Measurements from ENCODE around the gene RRAS2. TPM values are rescaled to one million over a fixed set of nuclear protein-coding genes. Genes with fewer than 3 reads are reported as not detected.

The RRAS2 gene
- total RNA-seq, 1 experiment from 2014 or later = 37.3 TPM

DNA sequence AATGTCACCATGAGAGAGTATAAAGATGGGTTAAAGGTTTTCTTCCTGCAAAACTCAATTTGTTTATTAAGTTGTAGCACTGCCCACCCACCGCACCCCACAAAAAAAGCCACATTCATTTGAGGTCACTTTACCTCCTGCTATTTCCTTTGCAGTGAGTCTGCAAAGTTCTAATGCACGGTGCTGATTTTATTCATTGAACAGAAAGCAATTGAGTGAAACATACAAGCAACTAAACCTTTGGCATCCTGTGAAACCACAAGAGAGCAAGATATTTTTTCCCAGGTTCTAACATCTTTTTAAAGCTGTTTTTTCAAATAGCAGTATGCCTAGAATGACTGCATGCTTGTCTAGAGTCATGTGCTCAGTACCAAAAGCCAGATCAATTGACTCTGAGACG, 39.0 kb downstream of the RRAS2 start:
- no peak for DNase-seq (ENCODE audit: low read depth, low spot score)

DNA sequence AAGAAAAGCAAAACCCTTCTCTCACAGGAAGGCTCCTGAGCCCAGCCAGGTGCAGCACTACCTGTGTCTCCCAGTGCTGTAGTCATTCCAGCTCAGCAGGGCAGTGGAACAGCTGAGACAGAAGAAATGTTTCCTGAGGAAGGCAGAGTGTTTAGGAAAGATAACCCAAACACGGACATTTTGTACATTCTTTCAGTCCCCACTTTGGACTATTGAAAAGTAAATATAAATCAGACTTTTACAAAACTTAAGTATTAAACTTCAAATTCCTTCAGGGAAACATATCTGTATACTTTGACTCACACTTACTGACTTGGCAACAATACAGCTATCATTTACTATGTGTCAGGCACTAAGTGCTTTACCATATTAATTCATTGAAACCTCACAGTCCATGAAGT, 40.4 kb downstream of the RRAS2 start:
- in situ Hi-C loops (cut with HindIII; ENCODE audit: low pct_unique_long_range_greater_than_20kb, low sequenced_read_pairs) = no loop called here
- no peak for DNase-seq (ENCODE audit: low read depth, low spot score)

More for the DNA sequence above, 39.0 kb downstream of the RRAS2 start:
- in situ Hi-C loops (cut with HindIII; ENCODE audit: low pct_unique_long_range_greater_than_20kb, low sequenced_read_pairs) = no loop called here

DNA sequence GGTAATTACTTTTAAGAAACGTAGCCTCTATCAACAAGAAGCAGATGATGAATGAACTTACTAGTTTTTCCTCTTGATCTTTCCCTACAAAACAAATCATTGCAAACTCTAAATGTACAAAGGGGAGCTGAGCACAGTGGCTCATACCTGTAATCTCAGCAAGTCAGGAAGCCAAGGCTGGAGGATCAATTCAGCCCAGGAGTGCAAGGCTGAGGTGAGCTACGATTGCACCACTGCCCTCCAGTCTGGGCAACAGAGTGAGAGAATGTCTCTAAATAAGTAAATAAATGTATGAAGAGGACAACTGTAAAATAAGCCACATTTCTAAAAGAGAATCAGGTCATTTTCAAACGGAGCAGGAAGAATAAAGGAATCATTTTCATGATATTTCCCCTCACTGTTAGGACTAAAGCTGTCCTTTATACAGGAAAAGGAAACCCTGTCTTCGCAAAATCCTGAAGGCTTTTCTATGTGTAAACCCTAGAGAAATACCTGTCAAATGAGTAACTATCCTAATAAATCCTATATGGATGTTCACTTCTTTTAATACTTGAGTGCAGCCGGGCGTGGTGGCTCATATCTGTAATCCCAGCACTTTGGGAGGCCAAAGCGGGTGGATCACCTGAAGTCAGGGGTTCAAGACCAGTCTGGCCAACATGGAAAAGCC, 41.2 kb downstream of the RRAS2 start:
- in situ Hi-C loops (cut with HindIII; ENCODE audit: low pct_unique_long_range_greater_than_20kb, low sequenced_read_pairs) = no loop called here

DNA sequence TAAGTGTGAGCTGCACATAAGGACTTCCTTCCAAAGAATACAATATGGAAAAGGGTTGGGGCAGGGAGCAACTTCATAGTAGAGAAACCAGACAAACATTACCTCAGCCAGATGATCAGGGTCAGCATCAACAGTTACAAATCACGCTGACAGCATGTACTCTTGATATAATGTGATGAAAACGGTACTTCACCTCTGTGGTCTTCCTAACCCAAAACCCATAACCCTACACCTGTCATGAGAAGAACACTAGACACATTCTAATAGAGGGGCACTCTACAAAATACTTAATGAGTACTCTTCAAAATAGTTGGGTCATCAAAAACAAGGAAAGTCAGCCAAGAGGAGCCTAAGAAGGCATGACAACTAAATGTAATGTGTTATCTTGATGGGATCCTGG, 43.9 kb downstream of the RRAS2 start:
- in situ Hi-C loops (cut with HindIII; ENCODE audit: low pct_unique_long_range_greater_than_20kb, low sequenced_read_pairs) = no loop called here
- no peak for DNase-seq (ENCODE audit: low read depth, low spot score)

More for the DNA sequence above, 41.2 kb downstream of the RRAS2 start:
- DNase-seq (ENCODE audit: low read depth, low spot score) = no peak

DNA sequence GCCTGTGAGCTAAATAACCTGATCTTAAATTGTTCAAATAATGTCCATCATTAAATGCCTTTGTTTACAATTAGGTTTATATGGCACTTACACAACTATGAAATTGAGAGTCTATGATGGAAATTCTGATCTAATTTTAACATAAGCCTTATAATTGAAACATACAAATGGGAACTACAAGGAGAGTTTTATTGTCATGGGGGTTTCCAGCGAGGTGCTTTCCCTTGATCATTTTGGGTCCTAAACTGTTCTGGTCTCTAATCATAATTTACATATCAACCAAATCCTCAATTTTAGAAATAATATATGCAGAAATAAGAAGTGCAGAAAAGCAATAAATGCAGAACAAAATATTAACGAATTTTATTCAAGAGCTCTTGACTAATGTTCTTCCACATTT, 44.9 kb downstream of the RRAS2 start:
- DNase-seq (ENCODE audit: low read depth, low spot score) = no peak
- in situ Hi-C loops (cut with HindIII; ENCODE audit: low pct_unique_long_range_greater_than_20kb, low sequenced_read_pairs) = no loop called here

DNA sequence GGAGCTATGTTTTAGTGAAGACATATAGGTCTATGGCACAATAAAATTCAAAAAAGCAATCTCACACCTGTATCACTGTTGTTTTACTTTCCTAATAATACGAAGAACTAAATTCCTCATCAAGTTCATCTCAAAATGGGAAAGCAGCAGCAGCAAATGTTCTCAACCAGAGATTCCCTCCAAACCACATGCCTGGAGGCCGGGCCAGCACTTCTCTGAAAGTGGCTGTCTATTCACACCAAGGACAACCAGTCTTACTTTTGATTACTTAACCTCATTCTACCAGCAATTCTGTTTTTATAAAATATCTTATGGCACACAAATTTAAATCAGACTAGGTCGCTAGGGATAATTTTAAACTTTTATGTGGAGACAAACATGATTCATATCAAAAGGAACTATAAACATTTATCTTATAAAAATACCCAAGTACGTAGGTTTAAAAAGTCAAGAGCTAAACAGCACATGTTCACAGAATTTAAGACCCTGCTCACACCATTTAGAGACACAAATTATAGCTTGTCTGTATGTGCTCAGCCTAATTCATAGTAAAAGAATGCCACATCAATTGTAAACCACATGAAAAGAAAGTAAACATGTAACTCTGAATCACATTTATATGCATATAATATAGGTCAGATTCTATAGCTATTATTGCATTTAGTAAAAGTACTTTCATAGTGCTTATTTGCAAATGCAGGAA, 46.1 kb downstream of the RRAS2 start:
- DNase-seq (ENCODE audit: low read depth, low spot score) = no peak
- in situ Hi-C loops (cut with HindIII; ENCODE audit: low pct_unique_long_range_greater_than_20kb, low sequenced_read_pairs) = no loop called here

DNA sequence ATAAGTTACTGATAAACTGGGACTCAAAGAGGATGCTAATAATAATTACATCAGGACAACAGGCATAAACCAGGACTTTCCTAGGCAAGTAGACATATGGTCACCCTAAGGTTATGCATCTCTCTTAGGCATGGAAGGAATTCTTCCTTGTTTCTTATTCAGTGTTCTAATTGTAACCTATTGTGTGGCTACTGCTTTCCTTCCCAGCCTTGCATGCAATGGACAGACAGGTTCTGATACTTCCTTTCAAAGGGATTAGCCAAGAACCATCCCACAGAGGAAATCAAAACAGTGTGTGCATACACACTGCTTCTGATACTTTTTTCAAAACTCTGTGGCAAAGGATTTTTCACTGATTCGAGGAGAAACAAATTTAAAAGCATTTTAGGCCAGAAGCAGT, 48.3 kb downstream of the RRAS2 start:
- DNase-seq (ENCODE audit: low read depth, low spot score) = no peak

DNA sequence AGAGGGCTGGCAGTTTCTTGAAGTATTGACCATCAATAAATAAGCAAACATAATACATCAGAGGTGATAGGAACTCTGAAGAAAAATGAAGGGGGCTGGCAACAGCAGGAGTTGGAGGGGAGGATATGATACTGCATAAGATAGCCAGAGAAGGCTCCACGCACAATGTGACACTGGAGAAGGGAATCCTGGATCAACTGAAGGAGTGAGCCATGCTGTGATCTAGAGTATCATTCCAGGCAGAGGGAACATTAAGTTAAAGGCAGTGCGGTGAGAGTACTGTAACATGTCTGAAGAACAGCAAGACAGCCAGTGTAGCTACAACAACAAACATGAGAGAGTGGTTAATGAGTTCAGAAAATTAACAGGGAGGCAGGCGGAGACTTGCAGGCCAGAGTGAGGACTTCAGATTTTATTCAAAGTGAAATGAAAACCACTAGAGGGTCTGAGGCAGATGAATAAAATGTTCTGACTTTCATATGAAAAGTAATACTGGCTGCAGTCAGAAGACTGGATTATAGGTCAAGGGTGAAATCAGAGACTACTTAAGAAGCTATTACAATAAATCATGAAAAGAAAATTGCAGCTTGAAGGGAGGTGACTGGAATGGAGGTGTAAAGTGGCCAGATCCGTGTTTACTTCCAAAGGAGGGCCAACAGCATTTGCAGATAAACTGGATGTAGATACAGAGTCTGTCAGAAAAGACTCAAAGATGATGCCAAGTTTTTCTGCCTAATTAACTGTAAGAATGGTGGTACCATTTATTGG, 49.4 kb downstream of the RRAS2 start:
- in situ Hi-C loops (cut with HindIII; ENCODE audit: low pct_unique_long_range_greater_than_20kb, low sequenced_read_pairs) = no loop called here
- DNase-seq (ENCODE audit: low read depth, low spot score) = no peak

More for the DNA sequence above, 48.3 kb downstream of the RRAS2 start:
- in situ Hi-C loops (cut with HindIII; ENCODE audit: low pct_unique_long_range_greater_than_20kb, low sequenced_read_pairs) = no loop called here

DNA sequence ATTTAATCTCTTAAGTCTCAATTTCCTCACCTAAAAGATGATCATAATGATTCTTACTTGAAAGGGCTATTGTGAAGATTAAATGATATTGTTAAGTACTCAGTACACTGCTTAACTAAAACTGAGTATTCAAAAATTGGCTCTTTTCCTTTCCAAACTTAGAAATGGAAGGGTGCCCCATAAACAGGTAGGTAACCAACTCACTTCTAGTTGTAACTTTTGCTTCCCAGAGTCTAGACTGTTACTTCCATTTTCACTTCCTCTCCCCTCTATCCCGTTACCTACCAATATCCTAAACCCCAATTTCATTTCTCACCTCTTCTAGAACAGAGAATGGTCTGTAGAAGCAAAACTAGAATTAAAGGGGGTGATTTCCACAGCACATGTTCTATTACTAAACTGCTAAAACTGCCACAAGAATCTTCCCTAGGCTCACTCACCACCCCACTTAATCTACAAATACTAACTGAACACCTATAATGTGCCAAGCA, 50.0 kb downstream of the RRAS2 start:
- DNase-seq (ENCODE audit: low read depth, low spot score) = no peak
- in situ Hi-C loops (cut with HindIII; ENCODE audit: low pct_unique_long_range_greater_than_20kb, low sequenced_read_pairs) = no loop called here

DNA sequence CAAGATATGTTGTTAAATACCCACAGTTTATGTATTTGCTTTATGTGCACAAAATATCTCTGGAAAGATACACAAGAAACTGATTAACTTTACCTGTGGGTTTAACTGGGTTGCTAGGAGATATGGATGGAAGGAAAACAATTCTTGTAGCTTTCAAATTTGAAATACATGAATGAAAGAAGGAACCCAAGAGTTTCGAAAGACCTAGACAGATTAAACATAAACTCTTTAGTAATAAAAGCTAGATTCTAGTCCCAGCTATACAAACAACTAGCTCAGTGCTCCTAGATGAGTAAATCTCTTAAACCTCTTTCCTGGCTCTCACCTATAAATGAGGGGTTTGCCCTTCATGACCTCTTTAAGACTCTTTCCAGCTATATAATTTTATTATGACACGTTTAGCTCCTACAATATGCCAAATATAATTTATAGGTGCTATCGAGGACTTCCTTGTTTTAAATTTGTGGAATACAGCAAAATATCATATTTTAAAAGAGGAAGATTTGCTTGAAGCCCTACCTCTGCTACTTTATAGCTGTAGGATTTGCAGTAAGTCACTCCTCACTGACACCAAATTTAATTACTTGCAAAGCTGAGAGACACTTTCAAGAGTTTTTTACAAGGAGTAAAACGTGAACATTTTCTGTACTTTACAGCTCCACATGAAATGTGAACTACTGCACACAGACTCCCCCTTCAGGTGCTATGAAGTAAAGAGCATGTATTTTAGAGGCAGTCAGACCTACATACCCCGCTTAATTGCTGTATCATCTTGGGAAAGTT, 50.7 kb downstream of the RRAS2 start:
- in situ Hi-C loops (cut with HindIII; ENCODE audit: low pct_unique_long_range_greater_than_20kb, low sequenced_read_pairs) = no loop called here
- DNase-seq (ENCODE audit: low read depth, low spot score) = peak; percentile 56

DNA sequence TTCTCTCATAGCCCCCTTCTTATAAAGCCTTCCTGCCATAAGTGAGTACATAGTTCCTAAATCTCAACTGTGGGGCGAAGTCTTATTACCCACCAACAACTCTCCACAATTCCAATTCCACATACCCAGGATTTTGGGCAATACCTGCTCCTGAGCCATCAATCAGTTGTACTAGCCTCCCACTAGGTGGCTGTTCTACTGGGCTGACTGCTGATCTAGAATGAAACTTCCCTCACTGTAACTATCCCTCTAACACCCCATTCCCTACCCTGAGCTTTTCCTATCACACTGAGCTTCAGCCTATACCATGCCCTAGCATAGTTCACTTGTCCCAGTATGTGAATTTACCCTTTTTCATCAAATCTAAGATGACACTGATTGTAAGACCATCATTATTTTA, 52.5 kb downstream of the RRAS2 start:
- in situ Hi-C loops (cut with HindIII; ENCODE audit: low pct_unique_long_range_greater_than_20kb, low sequenced_read_pairs) = no loop called here
- DNase-seq (ENCODE audit: low read depth, low spot score) = peak; percentile 15

DNA sequence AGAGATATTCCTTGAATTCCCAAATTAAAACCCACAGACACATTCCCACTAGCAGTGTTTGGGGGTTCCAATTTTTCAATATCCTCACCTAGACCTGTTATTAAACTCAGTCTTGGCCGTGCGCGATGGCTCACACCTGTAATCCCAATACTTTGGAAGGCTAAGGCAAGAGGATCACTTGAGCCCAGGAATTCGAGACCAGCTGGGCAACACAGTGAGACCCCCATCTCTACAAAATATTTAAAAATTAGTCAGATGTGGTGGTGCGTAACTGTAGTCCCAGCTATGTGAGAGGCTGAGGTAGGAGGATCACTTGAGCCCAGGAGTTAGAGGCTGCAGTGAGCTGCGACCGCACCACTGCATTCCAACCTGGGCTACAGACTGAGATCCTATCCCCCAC, 53.3 kb downstream of the RRAS2 start:
- DNase-seq (ENCODE audit: low read depth, low spot score) = no peak
- in situ Hi-C loops (cut with HindIII; ENCODE audit: low pct_unique_long_range_greater_than_20kb, low sequenced_read_pairs) = no loop called here

DNA sequence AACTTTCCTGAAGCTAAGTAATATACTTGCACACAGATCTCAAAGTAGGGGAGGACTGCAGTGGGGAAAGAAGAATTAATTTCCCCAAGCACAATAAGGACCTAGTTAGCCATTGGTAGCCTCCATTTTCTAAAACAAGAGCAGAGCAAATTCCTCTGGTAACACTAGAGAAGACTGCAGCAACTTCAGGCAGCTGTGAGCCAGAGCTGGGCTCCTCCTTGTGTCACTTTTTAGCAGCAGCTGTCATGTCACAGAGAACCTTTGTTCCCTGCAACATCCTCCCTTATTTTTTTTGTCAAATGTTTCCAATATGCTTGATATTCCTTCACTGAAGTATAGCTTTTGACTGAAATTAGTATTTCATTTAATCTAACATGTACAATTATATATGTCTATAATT, 54.4 kb downstream of the RRAS2 start:
- in situ Hi-C loops (cut with HindIII; ENCODE audit: low pct_unique_long_range_greater_than_20kb, low sequenced_read_pairs) = no loop called here
- DNase-seq (ENCODE audit: low read depth, low spot score) = no peak

DNA sequence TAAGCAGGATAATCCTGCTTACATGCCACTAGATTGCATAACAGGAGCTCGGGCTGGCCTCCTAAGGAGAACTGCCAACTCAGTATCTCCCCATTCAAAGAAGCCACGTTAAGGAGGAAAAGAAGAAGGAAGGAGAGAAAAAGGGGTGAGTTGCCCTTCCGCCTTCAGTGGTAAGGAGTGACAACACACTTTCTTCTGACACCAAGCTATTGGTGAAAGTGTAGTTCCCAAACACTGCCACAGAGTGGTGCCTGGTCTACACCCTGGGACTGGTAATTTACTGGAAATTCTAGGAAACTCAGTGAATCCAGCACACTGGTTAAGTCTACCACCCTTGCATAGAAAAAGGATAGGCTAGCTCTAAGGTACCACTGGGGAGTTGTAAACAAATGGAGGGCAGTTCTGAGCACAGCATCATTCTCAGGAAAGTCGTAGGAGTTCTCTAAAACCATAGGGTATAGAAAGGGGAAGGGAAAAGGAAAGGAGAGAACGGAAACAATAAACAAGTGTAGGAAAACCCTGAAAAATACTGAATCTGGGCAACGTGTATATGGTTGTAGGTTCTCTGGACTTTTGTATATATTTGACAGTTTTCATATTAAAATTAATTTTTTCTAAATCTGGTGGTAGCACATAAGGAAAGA, 58.2 kb downstream of the RRAS2 start:
- in situ Hi-C loops (cut with HindIII; ENCODE audit: low pct_unique_long_range_greater_than_20kb, low sequenced_read_pairs) = no loop called here
- peak; percentile 86 for DNase-seq (ENCODE audit: low read depth, low spot score)

DNA sequence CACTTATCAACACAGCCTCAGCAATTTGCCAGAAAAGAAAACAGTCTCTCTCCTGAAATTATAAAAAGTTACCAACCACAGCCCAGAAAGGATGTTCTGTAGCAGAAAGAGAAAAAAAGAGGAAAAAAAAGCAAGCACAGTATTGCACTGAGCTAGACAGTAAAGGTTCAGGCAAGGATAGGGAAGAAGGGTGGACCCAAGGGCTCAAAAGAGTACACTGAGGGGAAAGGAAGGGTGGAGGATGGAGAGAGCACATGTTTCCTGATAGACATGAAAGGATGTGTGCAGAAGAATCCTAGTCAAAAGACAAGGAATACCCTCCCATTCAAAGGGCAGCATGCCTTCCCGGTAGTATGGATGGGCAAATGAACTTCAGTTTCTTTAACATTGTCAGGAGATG, 59.1 kb downstream of the RRAS2 start:
- in situ Hi-C loops (cut with HindIII; ENCODE audit: low pct_unique_long_range_greater_than_20kb, low sequenced_read_pairs) = no loop called here
- DNase-seq (ENCODE audit: low read depth, low spot score) = no peak

DNA sequence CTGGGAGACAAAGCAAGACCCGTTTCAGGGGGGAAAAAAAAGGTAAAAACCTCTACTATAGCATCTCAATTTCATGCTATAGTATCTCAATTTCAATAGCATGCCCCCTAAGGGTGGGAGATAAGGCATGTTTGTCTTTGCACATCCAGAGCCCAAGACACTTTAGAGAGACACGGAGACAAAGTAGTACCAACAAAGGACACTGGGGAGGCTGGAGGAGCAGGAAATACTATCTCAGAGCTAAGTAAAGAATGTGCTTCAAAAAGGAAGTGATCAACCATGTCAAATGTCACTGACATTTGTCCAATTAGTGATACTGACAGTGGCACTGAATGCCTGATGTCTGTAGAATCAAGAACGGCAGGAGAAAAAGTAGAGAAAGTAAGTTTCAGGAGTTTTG, 68.6 kb downstream of the RRAS2 start:
- no peak for DNase-seq (ENCODE audit: low read depth, low spot score)
- in situ Hi-C loops (cut with HindIII; ENCODE audit: low pct_unique_long_range_greater_than_20kb, low sequenced_read_pairs) = no loop called here

DNA sequence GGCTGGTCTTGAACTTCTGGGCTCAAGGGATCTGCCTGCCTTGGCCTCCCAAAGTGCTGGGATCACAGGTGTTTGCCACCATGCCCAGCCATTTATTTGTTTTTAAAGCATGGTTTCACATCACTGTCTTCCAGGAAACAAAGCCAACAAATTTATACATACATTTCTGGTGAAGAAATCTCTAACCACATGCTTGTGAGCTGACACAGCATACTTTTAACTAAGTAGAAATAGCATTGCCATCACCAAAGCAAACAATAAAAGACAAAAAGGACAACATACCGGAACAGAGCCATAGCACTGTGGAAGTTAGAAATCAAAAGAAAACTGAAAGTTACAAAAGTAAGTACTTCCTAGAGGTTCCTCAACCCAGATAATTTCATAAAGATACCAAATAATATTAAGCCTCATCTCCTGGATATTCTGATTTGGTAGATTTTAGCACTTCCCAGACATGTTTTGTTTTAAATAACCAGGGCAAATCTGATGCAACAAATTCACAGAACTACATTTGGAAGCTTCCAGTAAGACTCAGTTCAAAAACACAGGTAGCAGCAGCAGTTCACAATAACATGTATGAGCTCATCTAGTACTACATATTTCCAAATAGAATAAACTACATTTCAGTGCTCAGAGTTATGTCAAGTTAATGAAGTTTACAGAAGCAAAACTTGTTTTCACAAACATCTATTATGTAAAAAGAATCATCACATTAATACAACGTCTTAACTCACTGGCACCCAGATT, 70.6 kb downstream of the RRAS2 start:
- no peak for DNase-seq (ENCODE audit: low read depth, low spot score)
- in situ Hi-C loops (cut with HindIII; ENCODE audit: low pct_unique_long_range_greater_than_20kb, low sequenced_read_pairs) = no loop called here

All from SK-MEL-5 (cell line).